Thymus (tissue), 11 donors: ENCODE data around the gene PAN3. TPM values are rescaled to one million over a fixed set of nuclear protein-coding genes. Genes with fewer than 3 reads are reported as not detected.

Source experiments
- DNase-seq, 9 donors: peaks; one replicate each; pipeline ENCODE4 v3.0.0-alpha.2; 2013; ENCODE audit warnings: low spot score in 9 of 9, low read depth in 6 of 9, missing footprints in 1 of 9
- H3K27ac ChIP-seq, 2 donors: one replicate each; pipeline ENCODE4 v1.5.1; 2013; ENCODE audit warnings: control low read depth in 1 of 2, low read depth in 1 of 2, low read length in 1 of 2, mild to moderate bottlenecking in 1 of 2, moderate library complexity in 1 of 2
- H3K27me3 ChIP-seq, 2 donors: one replicate each; pipeline ENCODE4 v1.5.1; 2013; ENCODE audit warnings: low read length in 1 of 2; ENCODE audit not compliant: control insufficient read depth in 2 of 2, insufficient read depth in 1 of 2
- H3K36me3 ChIP-seq, 2 donors: one replicate each; pipeline ENCODE4 v1.5.1; 2013; ENCODE audit warnings: low read length in 1 of 2, mild to moderate bottlenecking in 1 of 2, moderate library complexity in 1 of 2; ENCODE audit not compliant: control insufficient read depth in 2 of 2, insufficient read depth in 2 of 2
- H3K4me1 ChIP-seq, 2 donors: one replicate each; pipeline ENCODE4 v1.5.1; 2013; ENCODE audit warnings: low read length in 2 of 2; ENCODE audit not compliant: control insufficient read depth in 2 of 2, insufficient read depth in 2 of 2
- H3K4me3 ChIP-seq, 2 donors: one replicate each; pipeline ENCODE4 v1.5.1; 2013; ENCODE audit warnings: low read length in 2 of 2, control low read depth in 1 of 2, mild to moderate bottlenecking in 1 of 2
- H3K9me3 ChIP-seq, 2 donors: one replicate each; pipeline ENCODE4 v1.5.1; 2013; ENCODE audit warnings: low read length in 1 of 2, mild to moderate bottlenecking in 1 of 2; ENCODE audit not compliant: control insufficient read depth in 2 of 2, insufficient read depth in 1 of 2
- WGBS: extraction: QIAGEN DNeasy Blood & Tissue Kit; methylation state at CpG from one replicate; pipeline ENCODE4 v1.1.7; 2013; 5-methylcytosine and 5-hydroxymethylcytosine counted together
- polyA plus RNA-seq: library from polyadenylated mRNA; stranded (reverse); fragments of 200-250 nt; gene quantifications from one replicate; pipeline ENCODE4 v1.2.3, GENCODE V29; 2013
- total RNA-seq: library from RNA; stranded (reverse); fragments of 120-200 nt; gene quantifications from one replicate; pipeline ENCODE4 v1.2.4, GENCODE V29; 2013
- donor health status: healthy.

PAN3 gene
- total and polyA plus RNA-seq, 2 donors: 22.1 to 46.1 TPM

- WGBS: 98% methylated on average over 4 of the region's 4 CpGs
- H3K9me3 ChIP-seq: peaks cover 0 to 4% of the 10 kb centered on the region in 2 donors
- no peak overlapping the region for H3K27ac ChIP-seq
- H3K36me3 ChIP-seq: peaks cover 0 to 2% of the 10 kb centered on the region in 2 donors
- H3K4me1 ChIP-seq: no peaks in the 10 kb centered on the region
- H3K27me3 ChIP-seq: no peaks in the 10 kb centered on the region
- no peak overlapping the region for H3K4me3 ChIP-seq
- DNase-seq: no peak
Observed at GRCh38 chr13:28159057-28159456, 20.7 kb downstream of the PAN3 start.

GRCh38 chr13:28161370-28161769 is 23.0 kb downstream of the PAN3 start:
- H3K27ac ChIP-seq: no peak overlapping the region
- peaks cover 0 to 4% of the 10 kb centered on the region in 2 donors for H3K9me3 ChIP-seq
- H3K27me3 ChIP-seq: no peaks in the 10 kb centered on the region
- H3K36me3 ChIP-seq: no peaks in the 10 kb centered on the region
- H3K4me3 ChIP-seq: no peak overlapping the region
- H3K4me1 ChIP-seq: no peaks in the 10 kb centered on the region
- no peak for DNase-seq
- WGBS: 48% methylated on average over 1 of the region's 1 CpG

- no peaks in the 10 kb centered on the region for H3K4me1 ChIP-seq
- H3K36me3 ChIP-seq: no peaks in the 10 kb centered on the region
- H3K4me3 ChIP-seq: no peak overlapping the region
- no peak overlapping the region for H3K27ac ChIP-seq
- no peak for DNase-seq
- 97% methylated on average over 4 of the region's 4 CpGs for WGBS
- no peaks in the 10 kb centered on the region for H3K9me3 ChIP-seq
- no peaks in the 10 kb centered on the region for H3K27me3 ChIP-seq
Observed at GRCh38 chr13:28163587-28163986, 25.2 kb downstream of the PAN3 start.

- no peaks in the 10 kb centered on the region for H3K36me3 ChIP-seq
- no peaks in the 10 kb centered on the region for H3K4me1 ChIP-seq
- WGBS: 95% methylated on average over 1 of the region's 1 CpG
- no peak overlapping the region for H3K4me3 ChIP-seq
- H3K9me3 ChIP-seq: no peaks in the 10 kb centered on the region
- H3K27ac ChIP-seq: no peak overlapping the region
- no peaks in the 10 kb centered on the region for H3K27me3 ChIP-seq
- no peak for DNase-seq
Observed at GRCh38 chr13:28166257-28166656, 27.9 kb downstream of the PAN3 start.

GRCh38 chr13:28171266-28171665 is 32.9 kb downstream of the PAN3 start:
- 98% methylated on average over 5 of the region's 5 CpGs for WGBS

GRCh38 chr13:28172947-28173346 is 34.6 kb downstream of the PAN3 start:
- Histone ChIP-seq H3K36me3 (peaks cover 4 to 23% of the 10 kb centered on the region in 2 donors), H3K4me3 (no peak overlapping the region), H3K27me3 (no peaks in the 10 kb centered on the region), H3K9me3 (no peaks in the 10 kb centered on the region), H3K27ac (no peak overlapping the region), H3K4me1 (no peaks in the 10 kb centered on the region)
- 49% methylated on average over 2 of the region's 2 CpGs for WGBS
- DNase-seq: no peak

More at GRCh38 chr13:28171266-28171665, 32.9 kb downstream of the PAN3 start:
- H3K4me1 ChIP-seq: no peaks in the 10 kb centered on the region
- DNase-seq: no peak
- H3K4me3 ChIP-seq: no peak overlapping the region
- peaks cover 4 to 15% of the 10 kb centered on the region in 2 donors for H3K36me3 ChIP-seq
- no peak overlapping the region for H3K27ac ChIP-seq
- H3K9me3 ChIP-seq: no peaks in the 10 kb centered on the region
- H3K27me3 ChIP-seq: no peaks in the 10 kb centered on the region

GRCh38 chr13:28173793-28174192 is 35.4 kb downstream of the PAN3 start:
- no peaks in the 10 kb centered on the region for H3K4me1 ChIP-seq
- DNase-seq: no peak
- H3K27me3 ChIP-seq: no peaks in the 10 kb centered on the region
- H3K4me3 ChIP-seq: no peak overlapping the region
- H3K9me3 ChIP-seq: no peaks in the 10 kb centered on the region
- no peak overlapping the region for H3K27ac ChIP-seq
- peaks cover 4 to 23% of the 10 kb centered on the region in 2 donors for H3K36me3 ChIP-seq

- H3K9me3 ChIP-seq: no peaks in the 10 kb centered on the region
- DNase-seq: no peak
- H3K4me3 ChIP-seq: no peak overlapping the region
- no peaks in the 10 kb centered on the region for H3K27me3 ChIP-seq
- no peak overlapping the region for H3K27ac ChIP-seq
- H3K36me3 ChIP-seq: peaks cover 8 to 28% of the 10 kb centered on the region in 2 donors
- H3K4me1 ChIP-seq: no peaks in the 10 kb centered on the region
Observed at GRCh38 chr13:28177327-28177726, 39.0 kb downstream of the PAN3 start.

- Histone ChIP-seq H3K36me3 (peaks cover 8 to 28% of the 10 kb centered on the region in 2 donors), H3K4me1 (no peaks in the 10 kb centered on the region), H3K4me3 (no peak overlapping the region), H3K9me3 (no peaks in the 10 kb centered on the region), H3K27me3 (no peaks in the 10 kb centered on the region), H3K27ac (no peak overlapping the region)
- 95% methylated on average over 1 of the region's 1 CpG for WGBS
- DNase-seq: no peak
Observed at GRCh38 chr13:28177877-28178276, 39.5 kb downstream of the PAN3 start.

GRCh38 chr13:28179974-28180373 is 41.6 kb downstream of the PAN3 start:
- DNase-seq: no peak
- Histone ChIP-seq H3K4me3 (no peak overlapping the region), H3K27me3 (no peaks in the 10 kb centered on the region), H3K36me3 (peaks cover 8 to 23% of the 10 kb centered on the region in 2 donors), H3K27ac (no peak overlapping the region), H3K4me1 (no peaks in the 10 kb centered on the region), H3K9me3 (no peaks in the 10 kb centered on the region)
